HepG2 (cell line): ENCODE measurements around the gene TBC1D16. TPM values are rescaled to one million over a fixed set of nuclear protein-coding genes. Genes with fewer than 3 reads are reported as not detected.

ENCODE experiments used
- ATAD3A ChIP-seq: sonication (generic); formaldehyde crosslinking; IDR thresholded peaks from 2 replicates; pipeline ENCODE4 v1.4.0; 2020; ENCODE audit warnings: missing genetic modification reagents
- CBX2 ChIP-seq, 2 experiments: fragments of 200-600 bp in 1 of 2; sonication (generic); formaldehyde crosslinking in 1 of 2; IDR thresholded peaks; 2 replicates each; pipeline versions ENCODE4 v1.7.0 to v1.8.1; 2018 to 2022; ENCODE audit warnings: low read depth in 2 of 2, low read length in 1 of 2, mild to moderate bottlenecking in 1 of 2, missing genetic modification reagents in 1 of 2
- CEBPG ChIP-seq: IDR thresholded peaks from 2 replicates; pipeline ENCODE4 v1.6.1; 2016
- CREB3 ChIP-seq: sonication (generic); formaldehyde crosslinking; IDR thresholded peaks from 2 replicates; pipeline ENCODE4 v1.5.0; 2020; ENCODE audit warnings: missing genetic modification reagents
- ELF4 ChIP-seq: sonication (generic); formaldehyde crosslinking; IDR thresholded peaks from 2 replicates; pipeline ENCODE4 v1.5.0; 2020; ENCODE audit warnings: missing genetic modification reagents, mild to moderate bottlenecking, moderate library complexity, borderline replicate concordance
- GATAD1 ChIP-seq: IDR thresholded peaks from 2 replicates; pipeline ENCODE4 v1.6.1; 2016; ENCODE audit warnings: missing genetic modification reagents, missing compliant biosample characterization
- HOXD1 ChIP-seq: sonication (generic); formaldehyde crosslinking; IDR thresholded peaks from 2 replicates; pipeline ENCODE4 v1.5.0; 2020; ENCODE audit warnings: missing genetic modification reagents
- KMT2A ChIP-seq: sonication (generic); formaldehyde crosslinking; IDR thresholded peaks from 2 replicates; pipeline ENCODE4 v1.4.0; 2020; ENCODE audit warnings: missing genetic modification reagents
- MED13 ChIP-seq: sonication (generic); formaldehyde crosslinking; IDR thresholded peaks from 2 replicates; pipeline ENCODE4 v1.5.0; 2020; ENCODE audit warnings: missing genetic modification reagents
- PRDM4 ChIP-seq: sonication (generic); formaldehyde crosslinking; IDR thresholded peaks from 2 replicates; pipeline ENCODE4 v1.9.0; 2021; ENCODE audit warnings: missing genetic modification reagents, borderline replicate concordance
- SIN3A ChIP-seq: IDR thresholded peaks from 2 replicates; pipeline ENCODE4 v1.6.1; 2011; ENCODE audit warnings: low read depth, mild to moderate bottlenecking, control low read depth, low read length, borderline replicate concordance
- ZBTB26 ChIP-seq: IDR thresholded peaks from 2 replicates; pipeline ENCODE4 v1.6.1; 2016; ENCODE audit warnings: missing compliant biosample characterization, missing genetic modification reagents, borderline replicate concordance
- ZFP36 ChIP-seq: fragments of 150-350 bp; IDR thresholded peaks from 2 replicates; pipeline ENCODE4 v1.6.1; 2018; ENCODE audit warnings: borderline replicate concordance, low read length, low read depth; ENCODE audit not compliant: partially characterized antibody
- ZNF143 ChIP-seq: sonication (generic); formaldehyde crosslinking; IDR thresholded peaks from 2 replicates; pipeline ENCODE4 v1.4.0; 2020; ENCODE audit warnings: missing genetic modification reagents
- ZNF17 ChIP-seq: sonication (generic); formaldehyde crosslinking; IDR thresholded peaks from 2 replicates; pipeline ENCODE4 v1.5.0; 2020; ENCODE audit warnings: mild to moderate bottlenecking, missing genetic modification reagents
- ZNF317 ChIP-seq: sonication (generic); formaldehyde crosslinking; IDR thresholded peaks from 2 replicates; pipeline ENCODE4 v1.5.0; 2020; ENCODE audit warnings: mild to moderate bottlenecking, missing genetic modification reagents
- ZNF614 ChIP-seq: IDR thresholded peaks from 2 replicates; pipeline ENCODE4 v1.6.1; 2018; ENCODE audit warnings: missing biosample characterization, missing genetic modification reagents, inconsistent platforms, borderline replicate concordance
- ZNF644 ChIP-seq: IDR thresholded peaks from 2 replicates; pipeline ENCODE4 v1.6.1; 2016; ENCODE audit warnings: low read depth
- polyA plus RNA-seq, 8 experiments: library from polyadenylated mRNA; depleted of rRNA in 3 of 8; stranded (reverse) in 7 of 8; unstranded in 1 of 8; fragments of >200 nt; fragmentation: Illumina TruSeq in 4 of 8; extraction: Trizol in 4 of 8; gene quantifications; 2 replicates each; pipeline versions ENCODE4 v1.2.1 to v1.2.3, GENCODE V29; 2011 to 2016; ENCODE audit warnings: low read depth in 4 of 8, missing spikeins in 1 of 8, mixed read lengths in 1 of 8; ENCODE audit not compliant: insufficient read depth in 1 of 8
- total RNA-seq, 5 experiments: library from RNA; depleted of rRNA; stranded (reverse); fragments of >200 nt; fragmentation: Illumina TruSeq; extraction: Trizol; gene quantifications; 2 replicates each; pipeline ENCODE4 v1.2.3, GENCODE V29; 2016; ENCODE audit warnings: low read depth in 1 of 5
- TF ChIP-seq, protein P1 (sequence below): sonication (generic); formaldehyde crosslinking; IDR thresholded peaks from 2 replicates; pipeline ENCODE4 v1.5.0; 2020; ENCODE audit warnings: mild to moderate bottlenecking, missing genetic modification reagents, moderate library complexity
- TF ChIP-seq, protein P2 (sequence below): IDR thresholded peaks from 2 replicates; pipeline ENCODE4 v1.6.1; 2012; ENCODE audit warnings: inconsistent platforms
- TF ChIP-seq, protein P3 (sequence below): sonication (generic); formaldehyde crosslinking; IDR thresholded peaks from 2 replicates; pipeline ENCODE4 v1.4.0; 2020; ENCODE audit warnings: missing genetic modification reagents

Gene TBC1D16
- total and polyA plus RNA-seq, 2 of the 13 experiments (the other 11 are each of a cell fraction or from before 2014, with no cell fraction given), result 14.9 to 24.9 TPM

DNA sequence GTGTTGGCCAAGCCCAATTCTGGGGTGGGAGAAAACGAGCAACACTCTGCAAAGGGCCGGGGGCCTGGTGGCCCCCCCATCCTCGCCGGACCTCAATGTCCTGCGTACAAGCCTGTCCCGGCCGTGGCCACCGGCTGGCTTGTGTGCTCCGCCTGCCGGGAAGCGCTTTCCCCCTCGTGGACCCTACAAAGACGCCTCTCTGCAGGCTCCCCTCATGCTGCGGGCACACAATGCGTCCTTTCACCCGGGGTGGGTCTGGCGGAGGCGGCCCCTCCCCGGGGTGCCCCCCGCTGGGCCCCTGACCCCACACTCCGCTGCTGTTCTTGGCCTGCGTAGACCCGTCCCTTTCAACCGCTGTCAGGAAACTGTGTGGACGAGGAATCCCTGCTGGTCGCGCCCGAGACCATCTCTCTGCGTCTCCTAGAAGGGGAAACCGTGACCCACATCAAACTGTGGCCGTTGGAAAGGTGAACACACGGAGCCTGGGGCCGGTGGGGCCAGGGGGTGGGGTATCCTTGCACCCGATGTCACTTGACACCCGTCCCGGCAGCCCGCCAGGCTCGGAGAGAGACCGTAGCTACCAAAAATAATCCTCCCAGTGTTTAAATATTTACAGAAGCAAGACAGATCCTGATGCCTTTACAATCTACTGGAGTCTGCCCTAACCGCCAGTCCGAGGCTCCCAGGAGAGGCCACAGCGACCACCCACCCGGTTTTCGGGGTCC is 43.6 kb downstream of the TBC1D16 start (continued):
- TF ChIP-seq SIN3A (peak; percentile 62; the same call in 1 of the 2 replicates), GATAD1 (CRISPR knock-in tag) (no peak; the same call in 1 of the 2 replicates), PRDM4 (CRISPR knock-in tag) (no peak), ZNF644 (CRISPR knock-in tag) (peak; percentile 17; the same call in 1 of the 2 replicates), ZNF17 (CRISPR knock-in tag) (no peak), ZBTB26 (CRISPR knock-in tag) (peak; percentile 48; the same call in 1 of the 2 replicates), KMT2A (peak; percentile 13; the same call in 1 of the 2 replicates), ZNF614 (CRISPR knock-in tag) (peak; percentile 33; the same call in 1 of the 2 replicates), ATAD3A (CRISPR knock-in tag) (no peak), ZFP36 (no peak), ELF4 (CRISPR knock-in tag) (no peak), CREB3 (no peak), ZNF317 (0 out of 2 replicates have a peak, but pooled peaks have one; percentile 40), ZNF143 (CRISPR knock-in tag) (peak; percentile 41), CEBPG (CRISPR knock-in tag) (peak; percentile 38), MED13 (CRISPR knock-in tag) (peak; percentile 55), HOXD1 (peak; percentile 43; the same call in 1 of the 2 replicates), CBX2 (IDR thresholded peaks at IDR 0.05; ENCODE audit: low read depth, low read length) (no peak), CBX2 (CRISPR knock-in tag; IDR thresholded peaks at IDR 0.05; ENCODE audit: low read depth) (no peak)
- TF ChIP-seq, protein P1, sequence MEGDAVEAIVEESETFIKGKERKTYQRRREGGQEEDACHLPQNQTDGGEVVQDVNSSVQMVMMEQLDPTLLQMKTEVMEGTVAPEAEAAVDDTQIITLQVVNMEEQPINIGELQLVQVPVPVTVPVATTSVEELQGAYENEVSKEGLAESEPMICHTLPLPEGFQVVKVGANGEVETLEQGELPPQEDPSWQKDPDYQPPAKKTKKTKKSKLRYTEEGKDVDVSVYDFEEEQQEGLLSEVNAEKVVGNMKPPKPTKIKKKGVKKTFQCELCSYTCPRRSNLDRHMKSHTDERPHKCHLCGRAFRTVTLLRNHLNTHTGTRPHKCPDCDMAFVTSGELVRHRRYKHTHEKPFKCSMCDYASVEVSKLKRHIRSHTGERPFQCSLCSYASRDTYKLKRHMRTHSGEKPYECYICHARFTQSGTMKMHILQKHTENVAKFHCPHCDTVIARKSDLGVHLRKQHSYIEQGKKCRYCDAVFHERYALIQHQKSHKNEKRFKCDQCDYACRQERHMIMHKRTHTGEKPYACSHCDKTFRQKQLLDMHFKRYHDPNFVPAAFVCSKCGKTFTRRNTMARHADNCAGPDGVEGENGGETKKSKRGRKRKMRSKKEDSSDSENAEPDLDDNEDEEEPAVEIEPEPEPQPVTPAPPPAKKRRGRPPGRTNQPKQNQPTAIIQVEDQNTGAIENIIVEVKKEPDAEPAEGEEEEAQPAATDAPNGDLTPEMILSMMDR (CRISPR knock-in tag), result peak; percentile 39
- TF ChIP-seq, protein P2, sequence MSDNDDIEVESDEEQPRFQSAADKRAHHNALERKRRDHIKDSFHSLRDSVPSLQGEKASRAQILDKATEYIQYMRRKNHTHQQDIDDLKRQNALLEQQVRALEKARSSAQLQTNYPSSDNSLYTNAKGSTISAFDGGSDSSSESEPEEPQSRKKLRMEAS, result no peak
- TF ChIP-seq, protein P3, sequence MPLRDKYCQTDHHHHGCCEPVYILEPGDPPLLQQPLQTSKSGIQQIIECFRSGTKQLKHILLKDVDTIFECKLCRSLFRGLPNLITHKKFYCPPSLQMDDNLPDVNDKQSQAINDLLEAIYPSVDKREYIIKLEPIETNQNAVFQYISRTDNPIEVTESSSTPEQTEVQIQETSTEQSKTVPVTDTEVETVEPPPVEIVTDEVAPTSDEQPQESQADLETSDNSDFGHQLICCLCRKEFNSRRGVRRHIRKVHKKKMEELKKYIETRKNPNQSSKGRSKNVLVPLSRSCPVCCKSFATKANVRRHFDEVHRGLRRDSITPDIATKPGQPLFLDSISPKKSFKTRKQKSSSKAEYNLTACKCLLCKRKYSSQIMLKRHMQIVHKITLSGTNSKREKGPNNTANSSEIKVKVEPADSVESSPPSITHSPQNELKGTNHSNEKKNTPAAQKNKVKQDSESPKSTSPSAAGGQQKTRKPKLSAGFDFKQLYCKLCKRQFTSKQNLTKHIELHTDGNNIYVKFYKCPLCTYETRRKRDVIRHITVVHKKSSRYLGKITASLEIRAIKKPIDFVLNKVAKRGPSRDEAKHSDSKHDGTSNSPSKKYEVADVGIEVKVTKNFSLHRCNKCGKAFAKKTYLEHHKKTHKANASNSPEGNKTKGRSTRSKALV, result peak; percentile 82; the same call in 1 of the 2 replicates
